Islet of Langerhans (tissue), 1 donor: ENCODE results near the gene FBXO4.
"Not testable (repeated sequence)": the region's sequence is repeated elsewhere in the genome, so short reads cannot be mapped to it uniquely, and the experiment has no call there.

Source experiments
- FAIRE-seq: peaks from one replicate; lab custom pipeline; 2011; peaks lifted over from hg19 to GRCh38; lab: Jason Lieb, UNC

FBXO4 gene

GRCh38 chr5:41924526-41924871, 582 bp upstream of the FBXO4 start:
- FAIRE-seq = no peak

GRCh38 chr5:41925555-41925951, 472 bp downstream of the FBXO4 start:
- FAIRE-seq = no peak

- no peak for FAIRE-seq
These were observed 2.5 kb downstream of the FBXO4 start for GRCh38 chr5:41927604-41928003.

- no peak for FAIRE-seq
These were observed 4.0 kb downstream of the FBXO4 start for GRCh38 chr5:41929035-41929434.

GRCh38 chr5:41932770-41933169, 7.7 kb downstream of the FBXO4 start:
- FAIRE-seq = no peak

GRCh38 chr5:41935544-41935943, 10.5 kb downstream of the FBXO4 start:
- FAIRE-seq = no peak

- no peak for FAIRE-seq
These were observed 15.6 kb downstream of the FBXO4 start for GRCh38 chr5:41940641-41941040.

- FAIRE-seq = not testable (repeated sequence)
These were observed 20.4 kb downstream of the FBXO4 start for GRCh38 chr5:41945332-41945955.

GRCh38 chr5:41951224-41951623, 26.1 kb downstream of the FBXO4 start:
- FAIRE-seq = no peak

- FAIRE-seq = no peak
These were observed 29.2 kb downstream of the FBXO4 start for GRCh38 chr5:41954286-41954685.

GRCh38 chr5:41955432-41956024, 30.4 kb downstream of the FBXO4 start:
- no peak for FAIRE-seq

GRCh38 chr5:41956943-41957342, 31.9 kb downstream of the FBXO4 start:
- FAIRE-seq = no peak

GRCh38 chr5:41960481-41960880, 35.4 kb downstream of the FBXO4 start:
- FAIRE-seq = no peak

- no peak for FAIRE-seq
These were observed 36.7 kb downstream of the FBXO4 start for GRCh38 chr5:41961736-41962135.

GRCh38 chr5:41962491-41962890, 37.4 kb downstream of the FBXO4 start:
- FAIRE-seq = no peak

- no peak for FAIRE-seq
These were observed 41.5 kb downstream of the FBXO4 start for GRCh38 chr5:41966401-41967105.

- no peak for FAIRE-seq
These were observed 42.3 kb downstream of the FBXO4 start for GRCh38 chr5:41967401-41967800.

GRCh38 chr5:41968153-41968723, 43.2 kb downstream of the FBXO4 start:
- FAIRE-seq = no peak

- no peak for FAIRE-seq
These were observed 48.0 kb downstream of the FBXO4 start for GRCh38 chr5:41973087-41973486.

- FAIRE-seq = no peak
These were observed 48.8 kb downstream of the FBXO4 start for GRCh38 chr5:41973887-41974286.

- no peak for FAIRE-seq
These were observed 53.6 kb downstream of the FBXO4 start for GRCh38 chr5:41978676-41979075.

- FAIRE-seq = no peak
These were observed 55.3 kb downstream of the FBXO4 start for GRCh38 chr5:41980396-41980795.

GRCh38 chr5:41980870-41981269, 55.8 kb downstream of the FBXO4 start:
- FAIRE-seq = no peak

- FAIRE-seq = not testable (repeated sequence)
These were observed 57.8 kb downstream of the FBXO4 start for GRCh38 chr5:41982858-41983257.
